Measurements from ENCODE around the gene CXXC1.

Gene CXXC1

GRCh38 chr18:50327983-50328382, 40.5 kb upstream of the CXXC1 start:
- Histone ChIP-seq H3K23ac (ENCODE audit: low read length) (no peak overlapping the region), H2AK5ac (ENCODE audit: low read length) (no peak overlapping the region), H3K18ac (ENCODE audit: low read length) (no peak overlapping the region), H3K4me1 (ENCODE audit: control insufficient read depth in 1 of 2, insufficient read depth in 2 of 2, low read length in 2 of 2) (no peaks in the 10 kb centered on the region), H3K27me3 (ENCODE audit: insufficient read depth, low read length) (no peaks in the 10 kb centered on the region), H3K4me3 (ENCODE audit: low read depth, low read length) (no peak overlapping the region), H3K9ac (ENCODE audit: low read length) (no peak overlapping the region), H2AFZ (ENCODE audit: insufficient read depth, low read length, poor library complexity) (no peak overlapping the region), H3K27ac (ENCODE audit: low read depth, low read length) (no peak overlapping the region), H2BK120ac (ENCODE audit: insufficient read depth, low read length, poor library complexity) (no peak overlapping the region), H3K14ac (ENCODE audit: low read length) (no peak overlapping the region), H3K36me3 (ENCODE audit: control insufficient read depth in 1 of 2, insufficient read depth in 2 of 2, low read length in 2 of 2) (no peaks in the 10 kb centered on the region), H3K79me1 (ENCODE audit: low read length) (no peaks in the 10 kb centered on the region), H4K8ac (ENCODE audit: low read depth, low read length) (no peak overlapping the region), H3K79me2 (ENCODE audit: control insufficient read depth, insufficient read depth, low read length, poor library complexity) (no peaks in the 10 kb centered on the region), H3K4me2 (ENCODE audit: low read length) (no peak overlapping the region), H2BK12ac (ENCODE audit: low read length) (no peak overlapping the region), H4K12ac (ENCODE audit: low read depth, low read length) (no peak overlapping the region), H3K4ac (ENCODE audit: low read depth, low read length) (no peak overlapping the region), H3K9me3 (ENCODE audit: insufficient read depth, low read depth, low read length) (no peaks in the 10 kb centered on the region), H4K91ac (ENCODE audit: low read depth, low read length) (no peak overlapping the region), H2BK5ac (ENCODE audit: low read depth, low read length, poor library complexity) (no peak overlapping the region)
- no peak for DNase-seq
- no CpG with 5 or more reads among the region's 3 CpGs for WGBS (ENCODE audit: extremely low coverage, insufficient coverage, insufficient read length)

GRCh38 chr18:50320719-50321118, 33.2 kb upstream of the CXXC1 start:
- Histone ChIP-seq H3K36me3 (ENCODE audit: control insufficient read depth in 1 of 2, insufficient read depth in 2 of 2, low read length in 2 of 2) (no peaks in the 10 kb centered on the region), H3K27ac (ENCODE audit: low read depth, low read length) (no peak overlapping the region), H3K4me2 (ENCODE audit: low read length) (no peak overlapping the region), H3K9ac (ENCODE audit: low read length) (no peak overlapping the region), H3K14ac (ENCODE audit: low read length) (no peak overlapping the region), H3K9me3 (ENCODE audit: insufficient read depth, low read depth, low read length) (no peaks in the 10 kb centered on the region), H4K12ac (ENCODE audit: low read depth, low read length) (no peak overlapping the region), H3K79me2 (ENCODE audit: control insufficient read depth, insufficient read depth, low read length, poor library complexity) (no peaks in the 10 kb centered on the region), H2BK120ac (ENCODE audit: insufficient read depth, low read length, poor library complexity) (no peak overlapping the region), H4K91ac (ENCODE audit: low read depth, low read length) (no peak overlapping the region), H3K4me3 (ENCODE audit: low read depth, low read length) (no peak overlapping the region), H3K27me3 (ENCODE audit: insufficient read depth, low read length) (no peaks in the 10 kb centered on the region), H3K4me1 (ENCODE audit: control insufficient read depth in 1 of 2, insufficient read depth in 2 of 2, low read length in 2 of 2) (no peaks in the 10 kb centered on the region), H2BK12ac (ENCODE audit: low read length) (no peak overlapping the region), H2AK5ac (ENCODE audit: low read length) (no peak overlapping the region), H3K23ac (ENCODE audit: low read length) (no peak overlapping the region), H3K79me1 (ENCODE audit: low read length) (no peaks in the 10 kb centered on the region), H2BK5ac (ENCODE audit: low read depth, low read length, poor library complexity) (no peak overlapping the region), H2AFZ (ENCODE audit: insufficient read depth, low read length, poor library complexity) (no peak overlapping the region), H4K8ac (ENCODE audit: low read depth, low read length) (no peak overlapping the region), H3K4ac (ENCODE audit: low read depth, low read length) (no peak overlapping the region), H3K18ac (ENCODE audit: low read length) (no peak overlapping the region)
- DNase-seq: no peak
- no CpG with 5 or more reads among the region's 5 CpGs for WGBS (ENCODE audit: extremely low coverage, insufficient coverage, insufficient read length)

- no peaks in the 10 kb centered on the region for H3K36me3 ChIP-seq (ENCODE audit: control insufficient read depth in 1 of 2, insufficient read depth in 2 of 2, low read length in 2 of 2)
- no peaks in the 10 kb centered on the region for H3K79me2 ChIP-seq (ENCODE audit: control insufficient read depth, insufficient read depth, low read length, poor library complexity)
- H3K27ac ChIP-seq (ENCODE audit: low read depth, low read length): no peak overlapping the region
- H2BK120ac ChIP-seq (ENCODE audit: insufficient read depth, low read length, poor library complexity): no peak overlapping the region
- no peak overlapping the region for H3K4ac ChIP-seq (ENCODE audit: low read depth, low read length)
- no peak overlapping the region for H2AFZ ChIP-seq (ENCODE audit: insufficient read depth, low read length, poor library complexity)
- no peak overlapping the region for H3K18ac ChIP-seq (ENCODE audit: low read length)
- no peak overlapping the region for H2AK5ac ChIP-seq (ENCODE audit: low read length)
- H3K79me1 ChIP-seq (ENCODE audit: low read length): no peaks in the 10 kb centered on the region
- H3K14ac ChIP-seq (ENCODE audit: low read length): no peak overlapping the region
- H4K12ac ChIP-seq (ENCODE audit: low read depth, low read length): no peak overlapping the region
- H3K4me3 ChIP-seq (ENCODE audit: low read depth, low read length): no peak overlapping the region
- no peak for DNase-seq
- no peak overlapping the region for H4K8ac ChIP-seq (ENCODE audit: low read depth, low read length)
- H3K23ac ChIP-seq (ENCODE audit: low read length): no peak overlapping the region
- H2BK12ac ChIP-seq (ENCODE audit: low read length): no peak overlapping the region
- H3K4me2 ChIP-seq (ENCODE audit: low read length): no peak overlapping the region
- H3K9ac ChIP-seq (ENCODE audit: low read length): no peak overlapping the region
- H3K4me1 ChIP-seq (ENCODE audit: control insufficient read depth in 1 of 2, insufficient read depth in 2 of 2, low read length in 2 of 2): no peaks in the 10 kb centered on the region
- H3K27me3 ChIP-seq (ENCODE audit: insufficient read depth, low read length): no peaks in the 10 kb centered on the region
- no CpG with 5 or more reads among the region's 5 CpGs for WGBS (ENCODE audit: extremely low coverage, insufficient coverage, insufficient read length)
- no peaks in the 10 kb centered on the region for H3K9me3 ChIP-seq (ENCODE audit: insufficient read depth, low read depth, low read length)
- H4K91ac ChIP-seq (ENCODE audit: low read depth, low read length): no peak overlapping the region
- H2BK5ac ChIP-seq (ENCODE audit: low read depth, low read length, poor library complexity): no peak overlapping the region
Observed at GRCh38 chr18:50315100-50315871, 27.8 kb upstream of the CXXC1 start.

GRCh38 chr18:50313873-50314460, 26.5 kb upstream of the CXXC1 start:
- Histone ChIP-seq H3K79me1 (ENCODE audit: low read length) (no peaks in the 10 kb centered on the region), H3K9me3 (ENCODE audit: insufficient read depth, low read depth, low read length) (no peaks in the 10 kb centered on the region), H4K91ac (ENCODE audit: low read depth, low read length) (no peak overlapping the region), H3K14ac (ENCODE audit: low read length) (no peak overlapping the region), H3K23ac (ENCODE audit: low read length) (no peak overlapping the region), H3K27me3 (ENCODE audit: insufficient read depth, low read length) (no peaks in the 10 kb centered on the region), H2BK12ac (ENCODE audit: low read length) (no peak overlapping the region), H3K18ac (ENCODE audit: low read length) (no peak overlapping the region), H2BK5ac (ENCODE audit: low read depth, low read length, poor library complexity) (no peak overlapping the region), H3K27ac (ENCODE audit: low read depth, low read length) (no peak overlapping the region), H2AFZ (ENCODE audit: insufficient read depth, low read length, poor library complexity) (peak overlapping the region; percentile 61), H3K4ac (ENCODE audit: low read depth, low read length) (no peak overlapping the region), H4K12ac (ENCODE audit: low read depth, low read length) (no peak overlapping the region), H3K9ac (ENCODE audit: low read length) (no peak overlapping the region), H2AK5ac (ENCODE audit: low read length) (no peak overlapping the region), H3K79me2 (ENCODE audit: control insufficient read depth, insufficient read depth, low read length, poor library complexity) (no peaks in the 10 kb centered on the region), H2BK120ac (ENCODE audit: insufficient read depth, low read length, poor library complexity) (no peak overlapping the region), H3K36me3 (ENCODE audit: control insufficient read depth in 1 of 2, insufficient read depth in 2 of 2, low read length in 2 of 2) (no peaks in the 10 kb centered on the region), H3K4me3 (ENCODE audit: low read depth, low read length) (no peak overlapping the region), H4K8ac (ENCODE audit: low read depth, low read length) (no peak overlapping the region), H3K4me1 (ENCODE audit: control insufficient read depth in 1 of 2, insufficient read depth in 2 of 2, low read length in 2 of 2) (no peaks in the 10 kb centered on the region), H3K4me2 (ENCODE audit: low read length) (no peak overlapping the region)
- DNase-seq: no peak
- WGBS (ENCODE audit: extremely low coverage, insufficient coverage, insufficient read length): no CpG with 5 or more reads among the region's 2 CpGs
